NCI-H187 (cell line): ENCODE measurements around the gene TRAPPC4.
"Not testable (repeated sequence)": the region's sequence is repeated elsewhere in the genome, so short reads cannot be mapped to it uniquely, and the experiment has no call there.

Source experiments
- DNase-seq, 2 experiments: peaks; one replicate each; lab custom pipeline; 2025; lab: John Stamatoyannopoulos, UW

The TRAPPC4 gene, protein sequence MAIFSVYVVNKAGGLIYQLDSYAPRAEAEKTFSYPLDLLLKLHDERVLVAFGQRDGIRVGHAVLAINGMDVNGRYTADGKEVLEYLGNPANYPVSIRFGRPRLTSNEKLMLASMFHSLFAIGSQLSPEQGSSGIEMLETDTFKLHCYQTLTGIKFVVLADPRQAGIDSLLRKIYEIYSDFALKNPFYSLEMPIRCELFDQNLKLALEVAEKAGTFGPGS

DNA sequence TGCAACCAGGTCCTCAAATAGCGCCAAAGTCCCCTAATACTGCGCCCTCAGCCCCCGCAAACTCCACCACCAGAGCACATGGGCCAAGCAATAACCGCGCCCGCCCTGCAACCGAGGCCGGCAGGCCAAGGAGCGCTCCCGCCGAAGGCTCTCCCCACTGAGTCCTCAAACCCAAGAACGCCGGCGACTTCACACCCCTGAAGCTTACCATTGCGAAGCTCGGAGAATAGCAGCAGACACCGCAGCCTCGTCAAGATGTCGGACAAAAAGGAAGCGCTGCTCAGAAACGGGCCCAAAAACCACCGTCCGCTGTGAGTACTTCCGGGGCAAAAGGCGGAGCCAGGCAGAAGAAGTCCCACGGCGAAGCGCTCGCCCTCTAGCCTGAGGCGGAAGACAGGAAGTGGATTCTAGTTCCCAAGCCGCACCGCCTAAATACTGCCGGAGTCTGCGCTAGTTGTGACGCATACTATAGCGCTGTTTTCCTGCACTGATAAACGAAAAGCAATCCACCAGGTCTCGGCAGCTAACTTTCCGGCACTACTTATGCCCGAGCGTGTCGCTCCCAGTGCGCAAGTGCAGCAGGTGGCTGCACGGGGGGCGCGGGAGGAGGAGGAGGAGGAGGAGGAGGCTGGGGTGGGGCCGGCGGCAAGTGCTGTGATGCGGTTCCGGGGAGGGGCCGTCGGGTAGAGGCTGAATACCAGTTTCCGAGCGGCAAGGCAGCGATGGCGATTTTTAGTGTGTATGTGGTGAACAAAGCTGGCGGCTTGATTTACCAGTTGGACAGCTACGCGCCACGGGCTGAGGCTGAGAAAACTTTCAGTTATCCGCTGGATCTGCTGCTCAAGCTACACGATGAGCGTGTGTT, at the start of gene TRAPPC4, which contains the start of gene RPS25:
Gene TRAPPC4, plus strand, starts transcription at position 693 of the 865 bp plus-strand sequence. Its CDS starts 30 bp downstream, at position 723.
Gene RPS25, minus strand, starts transcription at position 270 of the 865 bp plus-strand sequence. Its CDS starts 59 bp downstream, at position 211.
- DNase-seq = peak; percentile 87 to 94

DNA sequence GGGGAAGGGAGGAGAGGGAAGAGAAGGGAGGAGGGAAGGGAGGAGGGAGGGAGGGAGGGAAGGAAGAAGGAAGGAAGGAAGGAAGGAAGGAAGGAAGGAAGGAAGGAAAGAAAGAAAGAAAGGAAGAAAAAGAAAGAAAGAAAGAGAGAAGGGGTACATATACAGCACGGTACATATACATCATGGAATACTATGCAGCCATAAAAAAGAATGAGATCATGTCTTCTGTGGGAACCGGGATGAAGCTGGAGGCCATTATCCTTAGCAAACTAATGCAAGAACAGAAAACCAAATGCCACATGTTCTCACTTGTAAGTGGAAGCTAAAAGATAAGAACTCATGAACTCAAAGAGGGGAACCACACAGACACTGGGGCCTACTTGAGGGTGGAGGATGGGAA, 49.1 kb upstream of the TRAPPC4 start:
- DNase-seq = not testable (repeated sequence)

DNA sequence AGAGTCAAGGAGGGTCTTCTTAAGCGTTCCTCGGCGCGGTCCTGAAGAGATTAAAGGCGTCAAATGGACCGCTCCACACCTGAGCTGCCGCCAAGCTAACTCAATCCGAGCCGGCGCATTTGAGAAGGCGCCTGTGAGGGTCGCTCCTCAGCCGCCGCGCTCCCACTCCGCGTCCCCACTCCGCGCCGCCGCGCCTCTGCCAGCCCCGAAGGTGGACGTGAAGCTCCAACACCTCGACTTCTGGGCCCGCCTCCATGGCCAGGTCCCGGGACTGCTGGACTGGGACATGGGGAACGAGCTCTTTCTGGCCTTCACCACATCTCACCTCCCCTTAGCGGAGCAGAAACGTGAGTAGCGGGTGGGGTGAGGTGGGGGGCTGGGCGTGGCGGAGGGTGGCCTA, 46.9 kb upstream of the TRAPPC4 start, which contains the start of gene FOXR1:
Gene FOXR1, plus strand, starts transcription at position 116 of the 400 bp plus-strand sequence. Its CDS starts 171 bp downstream, at position 287.
- no peak for DNase-seq

DNA sequence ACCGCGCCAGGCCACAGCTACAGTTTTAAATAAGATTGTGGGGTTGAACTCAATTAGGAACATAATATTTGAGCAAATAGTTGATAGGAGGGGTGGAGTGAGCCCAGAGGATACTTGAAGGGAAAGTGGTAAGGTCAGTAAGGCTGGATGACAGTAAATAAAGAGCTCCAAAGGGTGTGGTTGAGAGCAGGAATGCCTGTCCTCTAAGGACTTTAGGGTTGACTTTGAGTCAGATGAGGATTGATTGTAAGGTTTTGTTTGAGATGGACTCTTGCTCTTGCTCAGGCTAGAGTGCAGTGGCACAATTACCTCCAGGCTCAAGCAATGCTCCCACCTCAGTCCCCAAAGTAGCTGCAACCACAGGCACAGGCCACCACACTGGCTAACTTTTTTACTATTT, 44.6 kb upstream of the TRAPPC4 start:
- DNase-seq = no peak

DNA sequence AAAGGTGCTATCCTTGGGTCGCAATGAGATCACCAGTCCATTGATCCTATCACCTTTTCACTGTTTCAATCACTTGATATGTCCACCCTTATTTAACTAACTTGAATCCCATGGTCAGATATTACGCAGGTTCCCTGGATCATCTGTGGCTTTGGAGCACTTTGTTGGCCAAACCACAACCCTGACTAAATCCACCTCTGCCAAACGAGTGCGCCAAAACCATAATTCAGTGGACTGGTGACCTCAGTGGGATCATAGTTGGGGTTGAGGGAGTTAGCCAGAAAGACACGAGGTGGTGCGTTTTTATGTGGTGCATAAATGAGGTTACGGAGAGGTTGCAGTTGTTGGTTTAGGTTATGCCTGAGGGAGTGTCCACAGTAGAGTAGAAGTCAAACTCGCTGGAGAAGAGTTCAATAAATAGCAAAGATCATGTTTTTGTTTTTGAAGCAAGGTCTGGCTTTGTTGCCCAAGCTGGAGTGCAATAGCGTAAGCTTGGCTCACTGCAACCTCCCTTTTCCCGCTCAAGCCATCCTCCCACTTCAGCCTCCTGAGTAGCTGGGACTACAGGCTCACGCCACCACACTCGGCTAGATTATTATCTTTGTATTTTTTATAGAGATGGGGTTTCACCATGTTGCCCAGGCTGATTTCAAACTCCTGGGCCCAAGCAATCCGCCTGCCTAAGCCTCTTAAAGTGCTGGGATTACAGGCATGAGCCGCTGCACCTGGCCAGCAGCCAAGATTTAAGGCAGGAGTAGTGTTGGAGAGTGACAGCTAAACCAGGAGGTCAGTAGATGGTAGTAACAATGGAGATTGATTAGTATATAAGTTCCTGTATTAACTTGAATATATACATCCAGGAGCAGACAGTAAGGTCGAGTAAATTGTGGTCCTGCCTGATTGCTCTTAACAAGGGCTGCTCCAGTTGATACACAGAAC, 42.5 kb upstream of the TRAPPC4 start:
- DNase-seq = no peak

DNA sequence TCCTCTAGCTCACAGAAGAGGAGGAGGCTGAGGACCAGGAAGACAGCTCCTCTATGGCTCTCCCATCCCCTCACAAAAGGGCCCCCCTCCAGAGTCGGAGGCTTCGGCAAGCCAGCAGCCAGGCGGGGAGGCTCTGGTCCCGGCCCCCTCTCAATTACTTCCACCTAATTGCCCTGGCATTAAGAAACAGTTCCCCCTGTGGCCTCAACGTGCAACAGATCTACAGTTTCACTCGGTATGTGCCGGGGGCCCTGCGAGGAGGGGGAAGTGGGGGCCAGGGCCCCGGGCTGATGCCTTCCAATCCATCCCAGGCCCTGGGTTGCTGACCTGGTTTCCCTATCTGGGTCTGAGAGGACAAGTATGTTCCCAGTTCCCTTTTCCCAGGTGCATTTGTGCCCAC, 39.1 kb upstream of the TRAPPC4 start:
- DNase-seq = no peak

DNA sequence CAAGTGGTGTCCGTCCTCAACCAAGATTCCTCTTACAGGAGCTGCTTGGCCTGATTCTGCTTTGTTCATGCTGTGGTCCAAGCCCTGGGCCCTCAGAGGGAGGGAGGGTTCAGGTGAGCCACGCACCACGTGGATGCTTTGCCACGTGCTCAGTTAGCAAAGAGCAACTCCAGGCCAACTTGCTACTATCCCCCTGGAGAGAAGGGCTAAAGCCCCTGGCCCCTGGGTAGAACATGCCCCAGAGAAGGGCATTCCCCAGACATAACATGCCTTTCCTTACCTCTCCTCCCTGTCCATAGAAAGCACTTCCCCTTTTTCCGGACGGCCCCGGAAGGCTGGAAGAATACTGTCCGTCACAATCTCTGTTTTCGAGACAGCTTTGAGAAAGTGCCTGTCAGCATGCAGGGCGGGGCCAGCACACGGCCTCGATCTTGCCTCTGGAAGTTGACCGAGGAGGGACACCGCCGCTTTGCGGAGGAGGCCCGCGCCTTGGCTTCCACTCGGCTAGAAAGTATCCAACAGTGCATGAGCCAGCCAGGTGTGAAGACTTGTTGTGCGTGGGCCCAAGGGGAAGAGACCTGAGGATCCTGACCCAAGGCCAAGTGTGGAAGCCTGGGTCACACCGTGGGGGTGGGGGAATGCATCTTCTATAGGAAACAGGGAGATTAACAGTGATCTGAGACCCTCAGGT, 38.2 kb upstream of the TRAPPC4 start:
- no peak for DNase-seq

DNA sequence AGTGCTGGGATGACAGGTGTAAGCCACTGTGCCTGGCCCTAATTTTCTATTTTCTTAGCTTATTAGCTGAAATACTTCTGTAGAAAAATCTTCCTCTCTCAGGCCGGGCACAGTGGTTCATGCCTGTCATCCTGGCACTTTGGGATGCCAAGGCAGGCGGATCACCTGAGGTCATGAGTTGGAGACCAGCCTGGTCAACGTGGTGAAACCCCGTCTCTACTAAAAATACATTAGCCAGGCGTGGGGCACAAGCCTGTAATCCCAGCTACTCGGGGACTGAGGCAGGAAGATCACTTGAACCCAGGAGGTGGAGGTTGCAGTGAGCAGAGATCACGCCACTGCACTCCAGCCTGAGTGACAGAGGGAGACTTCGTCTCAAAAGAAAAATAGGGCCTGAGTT, 34.2 kb upstream of the TRAPPC4 start:
- DNase-seq = not testable (repeated sequence)

DNA sequence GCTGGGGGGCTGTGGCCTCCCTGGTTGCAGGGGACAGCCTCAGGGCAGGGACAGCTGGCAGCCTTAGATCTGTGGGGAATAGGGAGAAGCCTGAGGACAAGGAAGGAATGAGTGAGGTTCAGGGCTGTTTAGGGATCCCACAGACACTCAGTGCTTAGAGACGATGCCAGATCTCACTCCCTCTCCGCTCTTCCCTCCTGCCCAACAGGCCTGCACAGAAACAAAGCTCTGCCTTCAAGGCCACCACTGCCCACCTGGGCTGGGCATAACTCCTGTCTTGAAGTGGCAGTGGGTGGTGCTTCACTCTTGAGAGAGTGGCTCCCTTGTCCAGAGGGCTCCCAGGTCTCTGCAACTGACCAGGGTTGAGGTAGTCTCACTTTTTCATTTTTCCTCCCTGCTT, 33.7 kb upstream of the TRAPPC4 start:
- no peak for DNase-seq

DNA sequence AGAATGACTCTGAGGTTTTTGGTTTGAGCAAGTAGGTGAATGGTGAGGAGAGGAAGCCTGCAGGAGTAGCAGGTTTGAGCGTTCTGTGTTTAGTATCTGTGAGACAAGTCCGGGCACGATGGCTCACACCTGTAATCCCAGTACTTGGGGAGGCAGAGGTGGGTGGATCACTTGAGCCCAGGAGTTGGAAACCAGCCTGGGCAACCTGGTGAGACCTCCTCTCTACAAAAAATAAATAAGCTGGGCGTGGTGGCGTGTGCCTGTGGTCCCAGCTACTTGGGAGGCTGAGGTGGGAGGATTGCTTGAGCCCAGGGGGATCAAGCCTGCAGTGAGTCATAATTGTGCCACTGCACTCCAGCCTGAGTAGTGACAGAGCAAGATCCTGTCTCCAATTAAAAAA, 30.3 kb upstream of the TRAPPC4 start:
- no peak for DNase-seq

DNA sequence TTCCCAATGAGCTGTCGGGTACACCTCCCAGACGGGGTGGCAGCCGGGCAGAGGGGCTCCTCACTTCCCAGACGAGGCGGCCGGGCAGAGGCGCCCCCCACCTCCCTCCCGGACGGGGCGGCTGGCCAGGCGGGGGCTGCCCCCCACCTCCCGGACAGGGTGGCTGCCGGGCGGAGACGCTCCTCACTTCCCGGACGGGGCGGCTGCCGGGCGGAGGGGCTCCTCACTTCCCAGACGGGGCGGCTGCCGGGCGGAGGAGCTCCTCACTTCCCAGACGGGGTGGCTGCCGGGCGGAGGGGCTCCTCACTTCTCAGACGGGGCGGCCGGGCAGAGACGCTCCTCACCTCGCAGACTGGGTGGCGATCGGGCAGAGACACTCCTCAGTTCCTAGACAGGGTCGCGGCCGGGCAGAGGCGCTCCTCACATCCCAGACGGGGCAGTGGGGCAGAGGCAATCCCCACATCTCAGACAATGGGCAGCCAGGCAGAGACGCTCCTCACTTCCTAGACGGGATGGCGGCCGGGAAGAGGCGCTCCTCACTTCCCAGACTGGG, 27.0 kb upstream of the TRAPPC4 start:
- not testable (repeated sequence) for DNase-seq

DNA sequence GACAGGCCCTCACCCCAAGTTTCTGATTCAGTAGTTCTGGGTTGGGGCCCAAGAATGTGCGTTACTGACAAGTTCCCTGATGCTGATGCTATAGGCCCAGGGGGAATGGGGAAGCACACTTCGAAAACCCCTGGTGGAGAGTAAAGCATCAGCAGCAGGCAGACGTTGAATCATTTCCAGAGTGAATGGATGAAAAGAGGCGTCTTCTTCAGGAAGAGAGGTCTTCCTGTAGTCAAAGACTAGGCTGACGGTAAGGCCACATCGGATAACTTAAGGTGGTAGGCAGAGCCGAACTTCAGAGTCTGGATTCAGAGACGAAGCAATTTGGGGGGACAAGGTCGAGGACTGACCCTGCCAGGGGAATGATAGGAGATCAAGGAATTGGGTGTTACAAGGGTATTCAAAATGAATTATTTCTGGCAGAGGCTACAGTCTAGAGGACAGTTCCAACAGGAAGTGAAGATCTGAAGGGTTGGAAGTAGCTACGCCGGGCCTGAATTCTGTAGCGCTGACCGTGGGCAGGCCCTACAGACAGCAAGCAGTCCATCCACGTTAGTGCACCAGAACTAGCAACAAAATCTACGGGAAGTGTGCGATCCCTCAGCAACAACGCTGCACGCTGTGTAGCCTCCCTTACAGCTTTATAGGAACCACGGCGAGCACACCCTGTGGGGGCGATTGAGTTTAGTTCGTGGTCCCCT, 21.5 kb upstream of the TRAPPC4 start:
- no peak for DNase-seq

DNA sequence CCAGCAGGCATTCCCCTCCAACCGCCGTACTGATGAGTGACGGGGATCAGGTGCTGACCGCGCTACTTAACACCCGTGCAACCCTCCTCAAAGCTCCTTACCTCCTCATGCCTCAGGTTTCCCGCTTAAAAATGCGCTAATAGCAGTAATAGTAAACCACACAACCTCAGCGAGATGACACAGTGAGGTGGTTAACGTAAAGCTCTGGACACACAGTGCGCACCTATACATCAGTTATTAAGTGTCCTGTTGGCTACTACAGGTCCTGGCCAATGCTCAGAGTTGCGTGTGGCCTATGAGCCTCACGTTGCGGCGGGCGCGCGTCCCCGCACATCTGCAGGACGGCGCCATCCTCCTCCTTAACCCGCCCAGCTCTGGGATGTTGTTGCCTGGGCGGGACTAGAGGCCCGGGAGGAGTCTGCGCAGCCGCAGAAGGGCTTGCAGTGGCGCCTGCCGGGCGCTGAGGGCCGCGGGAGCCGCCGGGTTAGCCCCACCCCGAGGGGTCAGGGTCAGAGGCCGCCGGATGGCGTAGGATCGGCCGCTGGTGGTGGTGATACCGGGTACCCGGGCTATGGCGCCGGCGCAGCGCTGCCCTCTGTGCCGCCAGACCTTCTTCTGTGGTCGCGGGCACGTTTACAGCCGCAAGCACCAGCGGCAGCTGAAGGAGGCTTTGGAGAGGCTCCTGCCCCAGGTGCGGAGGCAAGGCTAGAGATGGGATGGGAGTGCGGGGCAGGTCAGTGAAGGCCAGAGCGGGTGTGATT, 20.8 kb upstream of the TRAPPC4 start, which contains the start of gene CENATAC:
Gene CENATAC, plus strand, starts transcription at position 512 of the 761 bp plus-strand sequence. Its CDS starts 60 bp downstream, at position 572.
- peak; percentile 70 to 74 for DNase-seq

DNA sequence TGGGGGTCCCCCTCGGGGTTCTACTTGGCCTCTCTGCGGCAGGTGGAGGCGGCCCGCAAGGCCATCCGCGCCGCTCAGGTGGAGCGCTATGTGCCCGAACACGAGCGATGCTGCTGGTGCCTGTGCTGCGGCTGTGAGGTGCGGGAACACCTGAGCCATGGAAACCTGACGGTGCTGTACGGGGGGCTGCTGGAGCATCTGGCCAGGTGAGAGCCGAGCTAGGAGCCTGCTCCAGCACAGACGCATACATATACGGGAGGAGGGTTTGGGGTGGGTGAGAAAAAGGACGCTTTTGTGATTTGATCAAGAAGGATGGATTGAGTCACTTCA, 20.2 kb upstream of the TRAPPC4 start:
- DNase-seq = no peak

DNA sequence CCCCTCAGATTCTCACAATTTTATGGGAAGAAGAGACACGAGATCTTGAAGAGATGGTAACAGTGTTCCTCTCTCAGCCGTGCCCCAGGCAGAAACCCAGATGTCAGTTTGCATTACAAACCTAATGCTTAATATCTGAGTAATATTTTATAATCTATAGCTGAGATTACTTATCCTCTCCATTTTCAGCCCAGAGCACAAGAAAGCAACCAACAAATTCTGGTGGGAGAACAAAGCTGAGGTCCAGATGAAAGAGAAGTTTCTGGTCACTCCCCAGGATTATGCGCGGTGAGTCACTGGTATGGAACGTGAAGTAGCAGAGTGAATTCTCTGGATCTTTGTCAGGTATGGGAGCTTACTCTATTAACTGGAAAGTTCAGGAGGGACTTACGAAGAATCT, 19.7 kb upstream of the TRAPPC4 start:
- no peak for DNase-seq

DNA sequence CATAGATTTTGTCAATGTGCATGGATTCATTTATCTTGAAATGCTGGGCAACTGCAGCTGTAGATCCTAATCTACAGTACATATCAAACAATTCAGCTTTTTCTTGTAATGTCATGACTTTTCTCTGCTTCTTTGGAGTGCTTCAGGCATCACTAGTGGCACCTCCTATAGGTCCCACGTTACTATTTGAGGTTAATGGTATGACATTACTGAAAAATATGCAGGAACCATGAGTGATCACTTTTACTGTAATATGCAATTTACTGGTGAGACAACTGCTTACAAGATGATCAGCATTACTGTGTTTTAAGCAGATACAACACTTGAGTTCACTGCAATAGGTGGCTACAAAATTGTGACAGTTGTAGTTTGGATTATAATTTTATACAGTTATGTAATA, 17.7 kb upstream of the TRAPPC4 start:
- no peak for DNase-seq

DNA sequence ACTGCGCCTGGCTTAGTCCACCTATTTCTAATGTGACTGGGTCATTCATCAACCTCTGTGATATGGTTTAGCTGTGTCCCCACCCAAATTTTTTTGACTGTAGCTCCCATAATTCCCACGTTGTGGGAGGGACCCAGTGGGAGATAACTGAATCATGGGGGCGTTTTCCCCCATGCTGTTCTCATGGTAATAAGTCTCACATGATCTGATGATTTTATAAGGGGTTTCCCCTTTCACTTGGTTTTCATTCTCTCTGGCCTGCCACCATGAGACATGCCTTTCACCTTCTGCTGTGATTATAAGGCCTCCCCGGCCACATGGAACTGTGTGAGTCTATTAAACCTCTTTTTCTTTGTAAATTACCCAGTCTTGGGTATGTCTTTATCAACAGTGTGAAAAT, 11.9 kb upstream of the TRAPPC4 start:
- DNase-seq = no peak

DNA sequence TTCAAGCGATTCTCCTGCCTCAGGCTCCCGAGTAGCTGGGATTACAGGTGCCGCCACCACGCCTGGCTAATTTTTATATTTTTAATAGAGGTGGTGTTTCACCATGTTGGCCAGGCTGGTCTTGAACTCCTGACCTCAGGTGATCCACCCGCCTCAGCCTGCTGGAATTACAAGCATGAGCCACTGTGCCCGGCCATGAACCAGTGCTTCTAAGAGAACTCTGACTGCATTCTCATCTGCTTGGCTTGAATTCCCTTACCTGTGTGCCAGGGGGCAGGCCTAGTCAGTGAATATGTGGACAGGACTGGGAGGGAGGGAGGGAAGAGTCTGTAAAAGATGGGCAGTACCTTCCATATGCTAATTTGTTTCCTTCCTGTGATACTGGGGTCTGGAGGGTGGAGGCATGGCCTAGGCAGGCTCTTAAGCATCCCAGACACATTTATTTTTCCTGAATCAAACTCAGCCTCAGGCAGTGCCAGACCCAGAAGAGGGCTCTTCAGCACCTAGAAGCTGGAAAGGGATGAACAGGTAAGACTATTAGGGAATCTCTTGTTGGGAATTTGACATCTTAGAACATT, 7.0 kb upstream of the TRAPPC4 start:
- DNase-seq = no peak

DNA sequence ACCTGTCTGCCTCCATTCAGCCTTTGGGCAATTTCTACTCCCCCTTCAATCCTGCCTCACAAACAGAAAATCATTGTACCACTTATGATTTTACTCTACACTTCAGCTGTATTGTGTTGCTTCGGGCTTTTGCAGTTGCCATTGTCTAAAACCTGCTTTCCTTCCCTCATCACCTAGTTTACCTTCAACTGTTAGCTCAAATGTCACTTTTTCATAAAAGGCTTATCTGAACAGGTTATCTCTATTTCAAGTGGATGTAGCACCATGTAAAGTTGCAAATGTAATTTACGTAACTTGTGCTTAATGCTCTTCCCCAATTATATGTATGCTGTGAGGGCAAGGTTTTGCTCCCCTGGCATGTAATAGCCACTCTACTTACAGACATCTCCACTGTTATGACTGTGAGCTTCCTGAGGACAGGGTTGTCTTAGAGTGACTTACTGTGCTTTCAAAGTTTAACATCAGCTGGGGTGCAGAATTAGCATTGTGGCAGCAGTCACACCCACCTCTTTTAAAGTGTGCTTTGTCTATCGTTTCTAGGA, 5.9 kb upstream of the TRAPPC4 start:
- DNase-seq = no peak
